ENCODE results near the gene TMTC2.

The TMTC2 gene

GRCh38 chr12:83142914-83143313, 456.2 kb downstream of the TMTC2 start:
- ChIA-PET POLR2A (no interaction called here), CTCF (no interaction called here)
- TF ChIP-seq REPIN1 (tag by site-specific recombination; IDR thresholded peaks at IDR 0.05; ENCODE audit: low read depth), result no peak
- TF ChIP-seq ZNF660 (tag by site-specific recombination; IDR thresholded peaks at IDR 0.05), result no peak
- TF ChIP-seq ZNF146 (tag by site-specific recombination; IDR thresholded peaks at IDR 0.05), result no peak
- TF ChIP-seq ZNF10 (tag by site-specific recombination; IDR thresholded peaks at IDR 0.05), result no peak
- TF ChIP-seq ZNF155 (tag by site-specific recombination; IDR thresholded peaks at IDR 0.05), result no peak
- TF ChIP-seq ZNF223 (tag by site-specific recombination; IDR thresholded peaks at IDR 0.05), result no peak
- no peak for TF ChIP-seq PRDM4 (tag by site-specific recombination; IDR thresholded peaks at IDR 0.05)
- no peak for TF ChIP-seq ZNF112 (tag by site-specific recombination; IDR thresholded peaks at IDR 0.05)
- no peak for TF ChIP-seq ZBTB20 (tag by site-specific recombination; IDR thresholded peaks at IDR 0.05)
- TF ChIP-seq ZNF561 (tag by site-specific recombination; IDR thresholded peaks at IDR 0.05; ENCODE audit: borderline replicate concordance), result no peak
- TF ChIP-seq ZNF354C (tag by site-specific recombination; IDR thresholded peaks at IDR 0.05; ENCODE audit: borderline replicate concordance, low read depth), result no peak
- TF ChIP-seq MYNN (tag by site-specific recombination; IDR thresholded peaks at IDR 0.05; ENCODE audit: borderline replicate concordance), result no peak
- TF ChIP-seq FEZF1 (tag by site-specific recombination; IDR thresholded peaks at IDR 0.05), result no peak
- TF ChIP-seq ZNF248 (tag by site-specific recombination; IDR thresholded peaks at IDR 0.05), result no peak
- TF ChIP-seq ZNF26 (tag by site-specific recombination; IDR thresholded peaks at IDR 0.05), result no peak
- TF ChIP-seq ZNF610 (tag by site-specific recombination; IDR thresholded peaks at IDR 0.05; ENCODE audit: borderline replicate concordance), result no peak
- TF ChIP-seq PRDM6 (tag by site-specific recombination; IDR thresholded peaks at IDR 0.05), result no peak
- TF ChIP-seq ZFP69B (tag by site-specific recombination; IDR thresholded peaks at IDR 0.05), result no peak
- TF ChIP-seq AEBP2 (tag by site-specific recombination; IDR thresholded peaks at IDR 0.05; ENCODE audit: borderline replicate concordance), result no peak
- TF ChIP-seq ZFP41 (tag by site-specific recombination; IDR thresholded peaks at IDR 0.05; ENCODE audit: borderline replicate concordance), result no peak
- no peak overlapping the region for H3K4me3 ChIP-seq (ENCODE audit: low read depth, low read length)
- no peak overlapping the region for H3K27ac ChIP-seq (ENCODE audit: extremely low read depth, low read depth, low read length)
- H3K36me3 ChIP-seq (ENCODE audit: control insufficient read depth in 2 of 2, insufficient read depth in 1 of 2, low read length in 2 of 2), result no peaks in the 10 kb centered on the region
- no peaks in the 10 kb centered on the region for H3K9me3 ChIP-seq (ENCODE audit: control insufficient read depth, insufficient read depth, low read depth, low read length)
- no peaks in the 10 kb centered on the region for H3K4me1 ChIP-seq (ENCODE audit: control insufficient read depth, insufficient read depth, low read length)

- CTCF ChIA-PET, result no interaction called here
- Histone ChIP-seq H3K4me1 (ENCODE audit: control insufficient read depth, insufficient read depth, low read length) (no peaks in the 10 kb centered on the region), H3K36me3 (ENCODE audit: control insufficient read depth in 2 of 2, insufficient read depth in 1 of 2, low read length in 2 of 2) (no peaks in the 10 kb centered on the region), H3K9me3 (ENCODE audit: control insufficient read depth, insufficient read depth, low read depth, low read length) (no peaks in the 10 kb centered on the region), H3K4me3 (ENCODE audit: low read depth, low read length) (no peak overlapping the region), H3K27ac (ENCODE audit: extremely low read depth, low read depth, low read length) (no peak overlapping the region)
- POLR2A ChIA-PET, result no interaction called here
- TF ChIP-seq ZNF530 (tag by site-specific recombination; IDR thresholded peaks at IDR 0.05; ENCODE audit: low read depth) (no peak), KLF9 (tag by site-specific recombination; IDR thresholded peaks at IDR 0.05; ENCODE audit: low read depth) (no peak), ZNF184 (tag by site-specific recombination; IDR thresholded peaks at IDR 0.05) (no peak), FEZF1 (tag by site-specific recombination; IDR thresholded peaks at IDR 0.05) (no peak), ZNF133 (tag by site-specific recombination; IDR thresholded peaks at IDR 0.05) (no peak), ZNF280C (tag by site-specific recombination; IDR thresholded peaks at IDR 0.05) (no peak), ZNF488 (tag by site-specific recombination; IDR thresholded peaks at IDR 0.05) (no peak), ZNF785 (tag by site-specific recombination; IDR thresholded peaks at IDR 0.05) (no peak)
Measured at GRCh38 chr12:83143950-83144349, 457.2 kb downstream of the TMTC2 start.
